Bronchial epithelial cell (primary cell): ENCODE data around the gene DDC. TPM values are rescaled to one million over a fixed set of nuclear protein-coding genes. Genes with fewer than 3 reads are reported as not detected.
"Not testable (repeated sequence)": the region's sequence is repeated elsewhere in the genome, so short reads cannot be mapped to it uniquely, and the experiment has no call there.

Experiments used
- DNase-seq: peaks from one replicate; pipeline ENCODE4 v3.0.0-alpha.2; 2010; ENCODE audit warnings: low read depth
- FAIRE-seq: peaks from 2 replicates; lab custom pipeline; 2011; peaks lifted over from hg19 to GRCh38; lab: Jason Lieb, UNC
- H3K27me3 ChIP-seq: 2 replicates; pipeline ENCODE4 v1.5.1; 2011; ENCODE audit warnings: low read length; ENCODE audit not compliant: control insufficient read depth, insufficient read depth
- H3K36me3 ChIP-seq: 2 replicates; pipeline ENCODE4 v1.5.1; 2011; ENCODE audit warnings: low read length; ENCODE audit not compliant: control insufficient read depth, insufficient read depth
- H3K4me3 ChIP-seq: 2 replicates; pipeline ENCODE4 v1.5.1; 2011; ENCODE audit warnings: mild to moderate bottlenecking, low read depth, low read length, control low read depth
- CTCF ChIP-seq: IDR thresholded peaks from 2 replicates; pipeline ENCODE4 v1.5.1; 2011; ENCODE audit warnings: mild to moderate bottlenecking, moderate library complexity, low read length, control low read depth, inconsistent platforms; ENCODE audit not compliant: insufficient read depth, severe bottlenecking
- total RNA-seq: library from RNA; depleted of rRNA; stranded (reverse); fragments of >200 nt; gene quantifications from 2 replicates; pipeline ENCODE4 v1.2.1, GENCODE V29; 2014

DDC gene
- total RNA-seq, 1 donor from 2014 or later, result not detected

- Histone ChIP-seq H3K27me3 (no peaks in the 10 kb centered on the region), H3K4me3 (no peak overlapping the region), H3K36me3 (peaks cover 2% of the 10 kb centered on the region)
- no peak for DNase-seq
- TF ChIP-seq CTCF, result no peak
- no peak for FAIRE-seq
These were observed 22.5 kb upstream of the DDC start for GRCh38 chr7:50587737-50588136.

GRCh38 chr7:50584793-50585408 is 19.7 kb upstream of the DDC start:
- peak; percentile 92 for DNase-seq
- H3K27me3 ChIP-seq, result peaks cover 3% of the 10 kb centered on the region
- peak; percentile 66 for FAIRE-seq
- no peaks in the 10 kb centered on the region for H3K36me3 ChIP-seq
- no peak overlapping the region for H3K4me3 ChIP-seq
- TF ChIP-seq CTCF, result no peak

- no peak for FAIRE-seq
- H3K36me3 ChIP-seq, result no peaks in the 10 kb centered on the region
- TF ChIP-seq CTCF, result no peak
- peaks cover 3% of the 10 kb centered on the region for H3K27me3 ChIP-seq
- DNase-seq, result no peak
- no peak overlapping the region for H3K4me3 ChIP-seq
These were observed 19.2 kb upstream of the DDC start for GRCh38 chr7:50584386-50584785.

- not testable (repeated sequence) for DNase-seq, H3K4me3 ChIP-seq, H3K36me3 ChIP-seq, FAIRE-seq, H3K27me3 ChIP-seq
These were observed 18.1 kb upstream of the DDC start for GRCh38 chr7:50583295-50583694.

- H3K36me3 ChIP-seq, H3K27me3 ChIP-seq, DNase-seq, H3K4me3 ChIP-seq, FAIRE-seq: not testable (repeated sequence)
These were observed 17.1 kb upstream of the DDC start for GRCh38 chr7:50582271-50582670.

- not testable (repeated sequence) for H3K36me3 ChIP-seq, H3K27me3 ChIP-seq, H3K4me3 ChIP-seq, DNase-seq, FAIRE-seq
These were observed 15.5 kb upstream of the DDC start for GRCh38 chr7:50580666-50581065.

GRCh38 chr7:50580057-50580456 is 14.9 kb upstream of the DDC start:
- H3K36me3 ChIP-seq, result no peaks in the 10 kb centered on the region
- no peak overlapping the region for H3K4me3 ChIP-seq
- DNase-seq, result no peak
- peaks cover 3% of the 10 kb centered on the region for H3K27me3 ChIP-seq
- no peak for FAIRE-seq
- no peak for TF ChIP-seq CTCF

GRCh38 chr7:50578105-50578504 is 12.9 kb upstream of the DDC start:
- H3K27me3 ChIP-seq, FAIRE-seq, H3K4me3 ChIP-seq, DNase-seq, H3K36me3 ChIP-seq: not testable (repeated sequence)
